ENCODE results near the gene PALLD.

Gene PALLD

DNA sequence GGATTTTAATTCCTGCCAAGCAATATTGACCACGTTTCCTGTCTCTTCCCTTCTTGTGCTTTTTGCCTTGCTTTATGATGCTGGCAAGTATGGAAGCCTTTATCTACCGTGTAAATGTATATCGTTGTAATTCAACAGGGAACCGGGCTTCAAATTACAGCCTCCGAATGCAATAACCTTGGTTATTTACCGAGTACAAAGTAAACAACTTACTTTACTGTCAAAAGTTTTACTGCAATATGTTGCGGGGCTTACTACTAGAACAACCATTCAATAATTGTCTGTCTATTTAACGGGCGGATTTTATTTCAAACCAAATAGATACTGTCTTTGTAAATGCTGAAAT, 73.1 kb downstream of the PALLD start (continued):
- TF ChIP-seq ZNF768 (tag by site-specific recombination; IDR thresholded peaks at IDR 0.05) (no peak), GLIS2 (tag by site-specific recombination; IDR thresholded peaks at IDR 0.05) (no peak), IKZF3 (tag by site-specific recombination; IDR thresholded peaks at IDR 0.05) (peak; percentile 56), ZNF626 (tag by site-specific recombination; IDR thresholded peaks at IDR 0.05) (no peak), ZNF830 (tag by site-specific recombination; IDR thresholded peaks at IDR 0.05; ENCODE audit: low read depth) (no peak), ELK4 (IDR thresholded peaks at IDR 0.05; ENCODE audit: borderline replicate concordance, low read depth, low read length) (no peak), ZNF660 (tag by site-specific recombination; IDR thresholded peaks at IDR 0.05) (no peak), OSR2 (tag by site-specific recombination; IDR thresholded peaks at IDR 0.05) (peak; percentile 82), ZNF354C (tag by site-specific recombination; IDR thresholded peaks at IDR 0.05; ENCODE audit: borderline replicate concordance, low read depth) (no peak), FEZF1 (tag by site-specific recombination; IDR thresholded peaks at IDR 0.05) (peak; percentile 67), ZNF555 (tag by site-specific recombination; conservative IDR thresholded peaks at IDR 0.05) (no peak), ZNF645 (tag by site-specific recombination; IDR thresholded peaks at IDR 0.05) (no peak), ZNF629 (tag by site-specific recombination; IDR thresholded peaks at IDR 0.05) (0 out of 2 replicates have a peak, but pooled peaks have one; percentile 28), ZFP3 (tag by site-specific recombination; IDR thresholded peaks at IDR 0.05; ENCODE audit: low read depth) (no peak), ZNF2 (tag by site-specific recombination; IDR thresholded peaks at IDR 0.05) (no peak; the same call in 1 of the 2 replicates), ZNF792 (tag by site-specific recombination; IDR thresholded peaks at IDR 0.05) (no peak), TRIM28 (IDR thresholded peaks at IDR 0.05; ENCODE audit: borderline replicate concordance, low read length) (no peak), YY1 (tag by site-specific recombination; IDR thresholded peaks at IDR 0.05) (no peak), REPIN1 (tag by site-specific recombination; IDR thresholded peaks at IDR 0.05; ENCODE audit: low read depth) (no peak), ZNF549 (tag by site-specific recombination; IDR thresholded peaks at IDR 0.05) (no peak), ZNF10 (tag by site-specific recombination; IDR thresholded peaks at IDR 0.05) (peak; percentile 17; the same call in 1 of the 2 replicates), ZNF366 (tag by site-specific recombination; conservative IDR thresholded peaks at IDR 0.05) (no peak), PRDM6 (tag by site-specific recombination; IDR thresholded peaks at IDR 0.05) (peak; percentile 93), HOXC10 (CRISPR knock-in tag; IDR thresholded peaks at IDR 0.05) (no peak), HIC1 (tag by site-specific recombination; IDR thresholded peaks at IDR 0.05) (no peak), ZNF394 (tag by site-specific recombination; IDR thresholded peaks at IDR 0.05; ENCODE audit: borderline replicate concordance) (no peak), ZNF580 (tag by site-specific recombination; IDR thresholded peaks at IDR 0.05) (0 out of 2 replicates have a peak, but pooled peaks have one; percentile 24), ZBTB48 (tag by site-specific recombination; IDR thresholded peaks at IDR 0.05) (no peak), KLF9 (tag by site-specific recombination; IDR thresholded peaks at IDR 0.05; ENCODE audit: low read depth) (no peak), ZNF16 (tag by site-specific recombination; IDR thresholded peaks at IDR 0.05; ENCODE audit: low read depth) (no peak), ZFP41 (tag by site-specific recombination; IDR thresholded peaks at IDR 0.05; ENCODE audit: borderline replicate concordance) (no peak)
- TF ChIP-seq, protein P1, sequence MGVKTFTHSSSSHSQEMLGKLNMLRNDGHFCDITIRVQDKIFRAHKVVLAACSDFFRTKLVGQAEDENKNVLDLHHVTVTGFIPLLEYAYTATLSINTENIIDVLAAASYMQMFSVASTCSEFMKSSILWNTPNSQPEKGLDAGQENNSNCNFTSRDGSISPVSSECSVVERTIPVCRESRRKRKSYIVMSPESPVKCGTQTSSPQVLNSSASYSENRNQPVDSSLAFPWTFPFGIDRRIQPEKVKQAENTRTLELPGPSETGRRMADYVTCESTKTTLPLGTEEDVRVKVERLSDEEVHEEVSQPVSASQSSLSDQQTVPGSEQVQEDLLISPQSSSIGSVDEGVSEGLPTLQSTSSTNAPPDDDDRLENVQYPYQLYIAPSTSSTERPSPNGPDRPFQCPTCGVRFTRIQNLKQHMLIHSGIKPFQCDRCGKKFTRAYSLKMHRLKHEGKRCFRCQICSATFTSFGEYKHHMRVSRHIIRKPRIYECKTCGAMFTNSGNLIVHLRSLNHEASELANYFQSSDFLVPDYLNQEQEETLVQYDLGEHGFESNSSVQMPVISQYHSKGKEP (tag by site-specific recombination; IDR thresholded peaks at IDR 0.05), result peak; percentile 99
- TF ChIP-seq, protein P2, sequence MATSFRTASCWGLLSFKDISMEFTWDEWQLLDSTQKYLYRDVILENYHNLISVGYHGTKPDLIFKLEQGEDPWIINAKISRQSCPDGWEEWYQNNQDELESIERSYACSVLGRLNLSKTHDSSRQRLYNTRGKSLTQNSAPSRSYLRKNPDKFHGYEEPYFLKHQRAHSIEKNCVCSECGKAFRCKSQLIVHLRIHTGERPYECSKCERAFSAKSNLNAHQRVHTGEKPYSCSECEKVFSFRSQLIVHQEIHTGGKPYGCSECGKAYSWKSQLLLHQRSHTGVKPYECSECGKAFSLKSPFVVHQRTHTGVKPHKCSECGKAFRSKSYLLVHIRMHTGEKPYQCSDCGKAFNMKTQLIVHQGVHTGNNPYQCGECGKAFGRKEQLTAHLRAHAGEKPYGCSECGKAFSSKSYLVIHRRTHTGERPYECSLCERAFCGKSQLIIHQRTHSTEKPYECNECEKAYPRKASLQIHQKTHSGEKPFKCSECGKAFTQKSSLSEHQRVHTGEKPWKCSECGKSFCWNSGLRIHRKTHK (tag by site-specific recombination; IDR thresholded peaks at IDR 0.05), result no peak

Data from HEK293 (cell line).